Epithelial cell of proximal tubule (primary cell): Measurements from ENCODE around the gene GJE1. TPM values are rescaled to one million over a fixed set of nuclear protein-coding genes. Genes with fewer than 3 reads are reported as not detected.
"Not testable (repeated sequence)": the region's sequence is repeated elsewhere in the genome, so short reads cannot be mapped to it uniquely, and the experiment has no call there.

Source experiments
- DNase-seq: peaks from one replicate; pipeline ENCODE4 v3.0.0-alpha.2; 2011; ENCODE audit warnings: low read depth
- H3K4me3 ChIP-seq: 2 replicates; pipeline ENCODE4 v1.5.1; 2011; ENCODE audit warnings: low read depth, mild to moderate bottlenecking, low read length
- total RNA-seq: library from RNA; depleted of rRNA; stranded (reverse); fragments of >200 nt; gene quantifications from 2 replicates; pipeline ENCODE4 v1.2.3, GENCODE V29; 2015
- TF ChIP-seq, protein P1 (sequence below): conservative IDR thresholded peaks from 2 replicates; pipeline ENCODE4 v1.5.1; 2012; ENCODE audit warnings: low read depth, mild to moderate bottlenecking, low read length

The GJE1 gene
- total RNA-seq, 1 donor from 2014 or later: not detected

DNA sequence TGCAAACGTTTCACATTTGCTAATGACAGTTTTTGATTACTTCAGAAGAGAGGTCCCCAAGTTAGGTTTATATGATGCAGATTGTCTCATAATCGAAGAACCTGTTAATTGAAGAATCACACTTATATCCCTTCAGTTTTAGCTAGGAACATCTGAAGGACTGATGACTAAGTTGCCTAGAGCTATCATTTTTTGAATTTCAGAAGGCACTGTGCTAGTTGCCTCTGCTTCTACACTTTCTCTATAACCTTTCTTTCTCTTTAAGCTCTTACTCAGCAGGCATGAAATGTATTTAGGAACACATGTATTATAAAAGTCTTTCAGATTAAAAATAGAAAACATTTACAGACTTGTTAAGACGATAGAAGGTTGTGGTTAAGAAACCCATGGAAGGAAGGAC, 14.4 kb upstream of the GJE1 start:
- TF ChIP-seq, protein P1, sequence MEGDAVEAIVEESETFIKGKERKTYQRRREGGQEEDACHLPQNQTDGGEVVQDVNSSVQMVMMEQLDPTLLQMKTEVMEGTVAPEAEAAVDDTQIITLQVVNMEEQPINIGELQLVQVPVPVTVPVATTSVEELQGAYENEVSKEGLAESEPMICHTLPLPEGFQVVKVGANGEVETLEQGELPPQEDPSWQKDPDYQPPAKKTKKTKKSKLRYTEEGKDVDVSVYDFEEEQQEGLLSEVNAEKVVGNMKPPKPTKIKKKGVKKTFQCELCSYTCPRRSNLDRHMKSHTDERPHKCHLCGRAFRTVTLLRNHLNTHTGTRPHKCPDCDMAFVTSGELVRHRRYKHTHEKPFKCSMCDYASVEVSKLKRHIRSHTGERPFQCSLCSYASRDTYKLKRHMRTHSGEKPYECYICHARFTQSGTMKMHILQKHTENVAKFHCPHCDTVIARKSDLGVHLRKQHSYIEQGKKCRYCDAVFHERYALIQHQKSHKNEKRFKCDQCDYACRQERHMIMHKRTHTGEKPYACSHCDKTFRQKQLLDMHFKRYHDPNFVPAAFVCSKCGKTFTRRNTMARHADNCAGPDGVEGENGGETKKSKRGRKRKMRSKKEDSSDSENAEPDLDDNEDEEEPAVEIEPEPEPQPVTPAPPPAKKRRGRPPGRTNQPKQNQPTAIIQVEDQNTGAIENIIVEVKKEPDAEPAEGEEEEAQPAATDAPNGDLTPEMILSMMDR: no peak
- DNase-seq: no peak

DNA sequence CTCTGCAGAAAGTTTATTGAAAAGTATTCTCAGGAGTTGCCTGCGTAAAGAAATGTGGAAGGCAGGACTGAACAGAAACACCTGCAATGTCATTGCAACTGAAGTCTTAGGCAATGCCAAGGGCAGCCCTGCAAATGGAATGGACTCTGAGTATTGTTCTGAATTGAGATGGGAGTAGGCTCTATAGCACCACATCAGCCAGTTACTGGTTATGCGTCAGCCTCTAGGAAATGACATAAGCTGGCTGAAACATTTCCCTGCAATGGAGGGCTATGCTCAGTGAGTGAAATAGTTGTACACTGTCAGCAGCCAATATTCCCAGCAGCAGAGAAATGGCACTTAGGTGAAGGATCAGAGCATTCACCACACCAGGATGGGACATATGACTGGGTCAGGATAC, 13.8 kb upstream of the GJE1 start:
- TF ChIP-seq, protein P1: no peak
- no peak overlapping the region for H3K4me3 ChIP-seq
- DNase-seq: no peak

More for the DNA sequence above, 14.4 kb upstream of the GJE1 start:
- no peak overlapping the region for H3K4me3 ChIP-seq

DNA sequence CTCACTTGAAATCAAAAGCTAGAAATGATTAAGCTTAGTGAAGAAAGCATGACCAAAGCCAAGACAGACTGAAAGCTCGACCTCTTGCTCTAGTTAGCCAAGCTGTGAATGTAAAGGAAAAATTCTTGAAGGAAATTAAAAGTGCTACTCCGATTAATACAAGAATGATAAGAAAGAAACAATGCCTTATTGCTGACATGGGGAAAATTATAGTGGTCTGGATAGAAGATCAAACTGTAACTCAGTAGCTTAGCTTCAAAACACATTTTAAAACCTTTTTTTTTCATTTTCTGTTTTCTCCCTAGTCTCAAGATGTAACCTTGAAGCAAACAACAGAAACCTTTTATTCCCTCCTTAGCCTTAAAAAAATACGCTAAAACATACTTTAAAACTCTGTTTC, 11.4 kb upstream of the GJE1 start:
- TF ChIP-seq, protein P1: no peak
- H3K4me3 ChIP-seq: no peak overlapping the region
- no peak for DNase-seq

DNA sequence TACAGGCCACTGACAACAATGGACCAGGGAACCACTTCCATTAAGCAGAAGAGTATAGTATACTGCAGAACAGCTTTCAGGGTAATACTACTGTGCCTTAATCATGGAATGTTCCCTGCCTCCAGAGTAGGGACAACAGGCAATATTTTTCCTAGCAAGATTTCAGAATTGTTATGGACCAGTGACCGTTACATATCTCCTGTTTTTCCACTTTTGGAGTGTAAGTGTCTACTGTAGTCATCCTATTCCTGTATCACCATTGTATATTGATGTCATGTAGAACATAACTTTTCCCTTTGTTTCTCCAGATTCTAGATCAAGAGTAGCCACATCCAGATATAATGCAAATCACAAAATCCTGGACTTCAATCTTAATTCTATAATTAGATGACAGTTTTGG, 1.9 kb upstream of the GJE1 start:
- no peak overlapping the region for H3K4me3 ChIP-seq
- no peak for DNase-seq

DNA sequence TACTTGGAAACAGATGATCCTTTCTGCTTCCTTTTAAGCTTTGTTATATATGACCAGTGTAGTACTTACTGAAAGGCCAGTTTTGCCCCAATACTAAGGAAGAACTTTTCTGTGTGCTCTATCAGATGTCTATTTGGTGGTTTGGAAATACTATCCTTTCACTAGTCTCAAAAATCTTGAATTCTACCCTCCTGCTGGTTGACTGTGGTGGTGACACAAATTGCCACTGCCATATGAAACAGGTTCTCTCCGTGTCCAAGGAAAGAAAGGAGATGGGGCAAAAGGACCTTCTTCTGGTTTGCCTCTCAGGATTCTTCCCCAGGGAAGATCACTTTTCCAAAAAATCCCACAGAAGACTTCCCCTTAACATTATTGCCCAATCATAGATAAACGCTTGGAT, 6.2 kb downstream of the GJE1 start:
- TF ChIP-seq, protein P1: no peak
- no peak overlapping the region for H3K4me3 ChIP-seq
- no peak for DNase-seq

More for the DNA sequence above, 1.9 kb upstream of the GJE1 start:
- TF ChIP-seq, protein P1: no peak

DNA sequence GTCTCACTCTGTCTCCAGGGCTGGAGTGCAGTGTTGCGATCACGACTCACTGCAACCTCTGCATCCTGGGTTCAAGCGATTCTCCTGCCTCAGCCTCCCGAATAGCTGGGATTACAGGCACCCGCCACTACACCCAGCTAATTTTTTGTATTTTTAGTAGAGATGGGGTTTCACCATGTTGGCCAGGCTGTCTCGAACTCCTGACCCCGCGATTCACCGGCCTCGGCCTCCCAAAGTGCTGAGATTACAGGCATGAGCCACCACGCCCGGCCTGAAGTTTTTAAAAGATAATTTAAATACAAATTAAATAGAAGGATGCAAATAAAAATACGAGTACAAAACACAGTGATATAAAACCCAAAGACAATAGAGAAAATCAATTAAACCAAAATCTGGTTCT, 8.8 kb downstream of the GJE1 start:
- not testable (repeated sequence) for DNase-seq, H3K4me3 ChIP-seq

DNA sequence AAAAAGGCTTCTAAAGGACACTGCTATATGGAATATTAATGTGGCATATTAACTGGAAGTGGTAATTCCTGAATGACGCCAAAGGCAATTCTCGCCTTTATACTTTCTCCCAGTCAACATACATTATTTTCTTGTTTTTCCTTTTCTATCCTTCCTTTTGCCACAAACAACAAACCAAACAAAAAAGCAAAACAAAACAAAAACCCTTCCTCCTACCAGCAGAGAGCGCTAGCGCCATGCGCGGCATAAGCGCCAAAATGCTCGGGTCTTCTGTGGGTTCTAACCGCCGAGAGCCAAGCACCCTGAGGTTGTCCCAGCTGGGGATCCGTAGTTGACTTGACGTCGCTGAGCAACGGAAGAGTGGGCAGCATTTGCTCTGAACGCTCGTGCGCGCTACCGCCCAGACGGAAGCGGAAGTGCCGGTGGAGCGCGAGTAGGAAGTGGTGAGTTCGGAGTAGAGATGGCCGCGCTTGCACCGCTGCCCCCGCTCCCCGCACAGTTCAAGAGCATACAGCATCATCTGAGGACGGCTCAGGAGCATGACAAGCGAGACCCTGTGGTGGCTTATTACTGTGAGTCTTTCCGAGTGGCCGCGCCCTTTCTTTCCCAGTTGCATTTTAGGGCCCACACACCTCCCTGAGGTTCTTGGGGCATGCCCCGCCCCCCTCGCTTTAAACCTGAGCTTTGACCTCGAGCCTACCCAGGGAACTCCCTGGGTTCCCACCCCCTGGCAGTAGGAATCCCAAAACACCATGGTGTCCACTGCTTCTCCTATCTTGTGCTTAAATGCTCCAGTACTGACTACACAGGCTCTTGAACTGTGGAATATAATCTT, 14.3 kb downstream of the GJE1 start, which contains the start of the genes NMBR and VTA1:
TSS of gene NMBR (minus strand) at position 295 of the 835 bp plus-strand sequence. CDS start 58,464 bp downstream, outside the sequence.
TSS of gene VTA1 (plus strand) at position 436 of the 835 bp plus-strand sequence. CDS start at position 461, 25 bp downstream.
- peak; percentile 95 for DNase-seq
- TF ChIP-seq, protein P1: peak; percentile 95
- H3K4me3 ChIP-seq: peak within 1 kb of the TSS; percentile 85
